Measurements from ENCODE around the gene TMPRSS11B. TPM values are rescaled to one million over a fixed set of nuclear protein-coding genes. Genes with fewer than 3 reads are reported as not detected.

The TMPRSS11B gene
- total and polyA plus RNA-seq, 2 donors (not counting 3 experiments of a cell fraction or from before 2014, with no cell fraction given), result not detected

- H3K36me3 ChIP-seq (ENCODE audit: control insufficient read depth in 2 of 2, extremely low read depth in 1 of 2, insufficient read depth in 2 of 2, low read length in 2 of 2), result no peaks in the 10 kb centered on the region
- no peak for FAIRE-seq
- H3K9me1 ChIP-seq (replicated peaks; ENCODE audit: control insufficient read depth, extremely low read depth, insufficient read depth, low read length), result no peaks in the 10 kb centered on the region
- intact Hi-C loops (cut with micrococcal nuclease), result no loop called here
- dilution Hi-C loops (cut with MboI; ENCODE audit: extremely low pct_ligation_motif_present, low sequenced_read_pairs), result no loop called here
- BruUV-seq (replicated peaks), result no TSS peak
- no peak for DNase-seq (ENCODE audit: low read depth, low spot score)
- H3K4me1 ChIP-seq (ENCODE audit: control insufficient read depth, extremely low read depth, insufficient read depth, low read length), result no peaks in the 10 kb centered on the region
- ChIA-PET POLR2A (no interaction called here), CTCF (interaction anchor here (0.7 kb wide), 1 partner anchor 12 kb away, joined by 3 read pairs; no protein-coding TSS in a partner anchor)
- no peak overlapping the region for H3K4me3 ChIP-seq (replicated peaks in 1 of 3; ENCODE audit: insufficient read depth in 1 of 3, low read depth in 1 of 3, low read length in 3 of 3)
- no peak overlapping the region for H3K9ac ChIP-seq (replicated peaks; ENCODE audit: extremely low read depth, insufficient read depth, low read length)
- no peaks in the 10 kb centered on the region for H3K79me2 ChIP-seq (ENCODE audit: control insufficient read depth, insufficient read depth, low read length)
- H4K20me1 ChIP-seq (replicated peaks; ENCODE audit: control insufficient read depth, extremely low read depth, insufficient read depth, low read length), result no peaks in the 10 kb centered on the region
- H3K27me3 ChIP-seq (ENCODE audit: control insufficient read depth in 2 of 2, insufficient read depth in 2 of 2, low read length in 2 of 2), result no peaks in the 10 kb centered on the region
- no peaks in the 10 kb centered on the region for H3K9me3 ChIP-seq (replicated peaks; ENCODE audit: control insufficient read depth, insufficient read depth, low read length)
- H3K27ac ChIP-seq (ENCODE audit: insufficient read depth, low read depth, low read length), result no peak overlapping the region
- H3K4me2 ChIP-seq (ENCODE audit: insufficient read depth, low read length), result no peak overlapping the region
- no peak overlapping the region for H2AFZ ChIP-seq (ENCODE audit: low read depth, low read length)
- TF ChIP-seq EZH2 (IDR thresholded peaks at IDR 0.05; ENCODE audit: borderline replicate concordance, low read depth, low read length, severe bottlenecking), result no peak
- no peak for TF ChIP-seq POLR2AphosphoS5 (IDR thresholded peaks at IDR 0.05; ENCODE audit: insufficient read depth, low read depth, low read length)
- no peak for TF ChIP-seq FOS (IDR thresholded peaks at IDR 0.05; ENCODE audit: borderline replicate concordance, insufficient read depth, low read length)
- no peak for TF ChIP-seq JUN (IDR thresholded peaks at IDR 0.05; ENCODE audit: borderline replicate concordance, insufficient read depth, insufficient read length, low read depth)
- TF ChIP-seq, protein P1, sequence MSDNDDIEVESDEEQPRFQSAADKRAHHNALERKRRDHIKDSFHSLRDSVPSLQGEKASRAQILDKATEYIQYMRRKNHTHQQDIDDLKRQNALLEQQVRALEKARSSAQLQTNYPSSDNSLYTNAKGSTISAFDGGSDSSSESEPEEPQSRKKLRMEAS (IDR thresholded peaks at IDR 0.05; ENCODE audit: insufficient read depth, insufficient read length), result no peak
- TF ChIP-seq GATA2 (IDR thresholded peaks at IDR 0.05; ENCODE audit: insufficient read depth, insufficient read length, low read depth, low read length), result no peak
- TF ChIP-seq POLR2A (IDR thresholded peaks at IDR 0.05; ENCODE audit: low read depth, low read length), result no peak
- TF ChIP-seq MYC (IDR thresholded peaks at IDR 0.05; ENCODE audit: low read depth, low read length), result no peak
- no peak for TF ChIP-seq CTCF (IDR thresholded peaks at IDR 0.05; ENCODE audit: extremely low read depth in 1 of 2, insufficient read depth in 1 of 2, low read depth in 1 of 2, low read length in 2 of 2)
Measured at GRCh38 chr4:68250151-68250930, 4.8 kb upstream of the TMPRSS11B start.

Data from endothelial cell of umbilical vein (primary cell).